Psoas muscle (tissue), 8 donors: ENCODE results near the gene TRPM3. TPM values are rescaled to one million over a fixed set of nuclear protein-coding genes. Genes with fewer than 3 reads are reported as not detected.

Experiments
- ATAC-seq, 4 donors: fragments of 200-7000 bp; cut with Tn5 transposase; one replicate each; pipeline ENCODE4 v1.9.1; 2020; ENCODE audit warnings: moderate library complexity in 3 of 4, mild to moderate bottlenecking in 2 of 4
- DNase-seq, 2 donors: peaks; one replicate each; pipeline ENCODE4 v3.0.0-alpha.2; 2020
- H3K27ac ChIP-seq: fragments of 200-600 bp; one replicate; pipeline ENCODE4 v1.8.0; 2022
- H3K27me3 ChIP-seq, 3 donors: fragments of 200-600 bp in 1 of 3; one replicate each; pipeline versions ENCODE4 v1.6.1 to v1.8.0; 2013 to 2022; ENCODE audit warnings: low read length in 2 of 3, mild to moderate bottlenecking in 2 of 3, moderate library complexity in 1 of 3; ENCODE audit not compliant: insufficient read depth in 3 of 3
- H3K36me3 ChIP-seq, 2 donors: fragments of 200-600 bp in 1 of 2; one replicate each; pipeline versions ENCODE4 v1.6.1 to v1.8.0; 2013 to 2022; ENCODE audit warnings: low read depth in 1 of 2, mild to moderate bottlenecking in 1 of 2, moderate library complexity in 1 of 2; ENCODE audit not compliant: insufficient read depth in 1 of 2
- H3K4me1 ChIP-seq: fragments of 200-600 bp; one replicate; pipeline ENCODE4 v1.8.0; 2022
- H3K4me3 ChIP-seq: fragments of 200-600 bp; one replicate; pipeline ENCODE4 v1.8.0; 2022; ENCODE audit warnings: mild to moderate bottlenecking
- H3K9me3 ChIP-seq: fragments of 200-600 bp; one replicate; pipeline ENCODE4 v1.8.0; 2022
- WGBS, 3 donors: extraction: QIAGEN DNeasy Blood & Tissue Kit; methylation state at CpG; one replicate each; pipeline versions ENCODE4 v1.1.6 to v1.1.7; 2013; 5-methylcytosine and 5-hydroxymethylcytosine counted together
- intact Hi-C, 2 donors: fragments of 100-400 bp; cut with DNase I; formaldehyde crosslinking; loops; one replicate each; pipeline versions ENCODE4 v1.11.0 to v1.14.2; 2022
- polyA plus RNA-seq, 3 donors: library from polyadenylated mRNA; stranded (reverse); fragments of 200-250 nt; gene quantifications; one replicate each; pipeline ENCODE4 v1.2.3, GENCODE V29; 2013
- total RNA-seq, 4 donors: library from RNA; stranded (reverse); fragmentation: NEBNext Ultra II Directional in 2 of 4; extraction: Animal tissue kit (Norgen Biotek cat#: 25700) in 2 of 4; gene quantifications; one replicate each; pipeline versions ENCODE4 v1.2.1 to v1.2.4, GENCODE V29; 2021 to 2023
- TF ChIP-seq, protein P1 (sequence below): fragments of 200-600 bp; IDR thresholded peaks from one replicate; pipeline ENCODE4 v1.8.0; 2022; ENCODE audit warnings: antibody characterized with exemption
- donor health status: healthy with polysubstance abuse.
- donor health status: DM: no; HTN: no; CAD: no; lungs with moderate emphysema.
- donor health status: Bipolar disorder and iron deficiency.
- donor health status: healthy.
- donor health status: DM: yes; HTN: yes; CAD: no.
- donor health status: DM: no; HTN: no; CAD: no.
- donor health status: DM: no; HTN: no; CAD: no.
- donor health status: DM: yes; HTN: yes; CAD: no.

Gene TRPM3
- total and polyA plus RNA-seq, 7 donors, result 0.01 to 0.16 (median 0.06) TPM; not detected in 3

DNA sequence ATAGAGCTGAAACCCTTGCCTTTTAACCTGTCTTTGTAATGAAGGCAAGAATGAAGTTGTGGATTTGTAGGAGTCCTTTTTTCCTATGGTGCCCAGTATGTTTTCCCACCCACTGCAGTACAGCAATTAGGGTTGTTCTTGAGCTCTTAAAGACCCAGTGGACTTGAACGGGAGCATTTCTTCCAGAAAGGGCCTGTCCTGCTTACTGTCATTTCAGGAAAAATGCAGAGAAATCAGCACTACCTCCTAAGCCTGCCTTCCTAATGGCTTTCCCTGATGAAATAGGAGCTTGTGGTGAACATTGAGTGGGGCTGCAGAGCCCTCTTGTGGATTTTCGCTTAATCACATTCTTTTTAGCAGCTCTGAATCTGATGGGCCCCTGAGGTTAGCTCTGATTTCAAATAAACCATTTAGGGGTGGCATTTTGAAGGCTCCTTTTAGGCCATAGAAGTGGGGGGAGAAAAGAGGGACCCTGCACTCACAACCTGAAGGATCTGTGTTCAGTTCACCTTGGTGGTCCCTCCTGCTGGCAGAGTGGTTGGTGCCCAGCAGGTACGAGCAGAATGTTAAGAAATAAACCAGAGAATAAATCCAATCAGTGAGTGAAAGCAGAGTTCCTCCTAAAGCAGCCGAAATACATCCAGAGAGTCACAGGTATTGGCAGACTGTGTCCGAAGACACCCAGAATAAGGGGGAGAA lies 519.0 kb downstream of the TRPM3 start:
- Histone ChIP-seq H3K27ac (peak overlapping the region; percentile 87), H3K27me3 (no peaks in the 10 kb centered on the region), H3K9me3 (no peaks in the 10 kb centered on the region), H3K36me3 (peaks cover 0 to 7% of the 10 kb centered on the region in 2 donors), H3K4me1 (peaks cover 34% of the 10 kb centered on the region), H3K4me3 (peak overlapping the region; percentile 58)
- 43 to 47% (median 43%) methylated on average over 5 of the region's 5 CpGs for WGBS, 3 donors
- DNase-seq (peak in 1 of 2 donors; percentile 59), ATAC-seq (peak; percentile 73 to 85 (median 78))
- intact Hi-C loops, result loop anchor here (1.0 to 5.0 kb wide), 5 partner anchors 115 to 630 kb away; no protein-coding TSS in a partner anchor
- TF ChIP-seq, protein P1, sequence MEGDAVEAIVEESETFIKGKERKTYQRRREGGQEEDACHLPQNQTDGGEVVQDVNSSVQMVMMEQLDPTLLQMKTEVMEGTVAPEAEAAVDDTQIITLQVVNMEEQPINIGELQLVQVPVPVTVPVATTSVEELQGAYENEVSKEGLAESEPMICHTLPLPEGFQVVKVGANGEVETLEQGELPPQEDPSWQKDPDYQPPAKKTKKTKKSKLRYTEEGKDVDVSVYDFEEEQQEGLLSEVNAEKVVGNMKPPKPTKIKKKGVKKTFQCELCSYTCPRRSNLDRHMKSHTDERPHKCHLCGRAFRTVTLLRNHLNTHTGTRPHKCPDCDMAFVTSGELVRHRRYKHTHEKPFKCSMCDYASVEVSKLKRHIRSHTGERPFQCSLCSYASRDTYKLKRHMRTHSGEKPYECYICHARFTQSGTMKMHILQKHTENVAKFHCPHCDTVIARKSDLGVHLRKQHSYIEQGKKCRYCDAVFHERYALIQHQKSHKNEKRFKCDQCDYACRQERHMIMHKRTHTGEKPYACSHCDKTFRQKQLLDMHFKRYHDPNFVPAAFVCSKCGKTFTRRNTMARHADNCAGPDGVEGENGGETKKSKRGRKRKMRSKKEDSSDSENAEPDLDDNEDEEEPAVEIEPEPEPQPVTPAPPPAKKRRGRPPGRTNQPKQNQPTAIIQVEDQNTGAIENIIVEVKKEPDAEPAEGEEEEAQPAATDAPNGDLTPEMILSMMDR, result peak; percentile 85

DNA sequence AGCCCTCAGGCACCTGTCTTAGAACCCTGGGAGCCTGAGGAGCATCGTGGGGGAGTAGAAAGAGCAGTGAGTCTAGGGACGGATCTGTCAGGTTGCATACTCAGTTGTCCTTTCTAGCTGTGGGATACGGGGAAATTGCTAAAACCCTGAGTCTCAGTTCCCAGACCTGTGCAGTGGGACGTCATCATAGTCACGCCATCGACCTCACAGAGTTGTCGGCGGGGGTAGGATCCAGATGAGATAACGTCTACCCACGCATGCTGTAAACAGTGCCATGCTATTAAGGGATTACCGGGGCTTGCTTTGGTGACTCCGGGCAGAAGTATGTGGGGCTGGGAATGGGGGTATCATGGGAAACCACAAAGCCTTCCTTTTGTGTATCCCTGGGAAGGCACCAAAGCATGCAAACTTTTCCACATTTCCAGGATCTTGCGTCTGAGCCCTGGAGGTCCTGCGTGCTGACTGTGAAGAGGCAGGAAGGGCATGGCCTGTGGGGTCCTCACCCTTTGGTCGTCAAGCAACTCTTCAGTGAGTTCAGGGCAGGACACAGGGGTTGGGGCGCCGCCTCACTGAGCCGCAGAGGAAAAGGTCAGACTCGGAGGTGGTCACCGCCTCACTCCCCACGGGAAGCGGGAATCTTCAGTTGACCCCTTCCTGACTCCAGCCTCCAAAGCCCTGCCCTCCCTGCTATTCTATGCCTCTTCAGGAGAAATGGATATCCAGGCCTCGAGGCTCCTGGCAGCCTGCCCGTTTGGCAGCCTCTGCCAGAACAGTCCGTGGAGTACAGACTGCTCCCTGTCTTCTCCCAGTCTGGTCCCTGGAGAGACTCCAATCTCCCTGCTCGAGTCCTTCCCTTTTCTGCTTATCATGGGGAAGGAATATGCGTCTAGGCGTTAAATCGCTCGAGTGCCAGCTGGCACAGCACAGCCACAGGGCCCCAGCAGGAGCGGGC lies 520.1 kb downstream of the TRPM3 start:
- WGBS, 3 donors, result 10 to 20% (median 15%) methylated on average over 31 of the region's 31 CpGs
- TF ChIP-seq, protein P1, result no peak
- H3K27me3 ChIP-seq, result no peaks in the 10 kb centered on the region
- DNase-seq (peak; percentile 98), ATAC-seq (peak; percentile 88 to 94 (median 91))
- intact Hi-C loops, result loop anchor here (2.0 to 5.0 kb wide), 4 partner anchors 114 to 629 kb away; no protein-coding TSS in a partner anchor
- peak overlapping the region; percentile 87 for H3K27ac ChIP-seq
- H3K9me3 ChIP-seq, result no peaks in the 10 kb centered on the region
- peaks cover 0 to 7% of the 10 kb centered on the region in 2 donors for H3K36me3 ChIP-seq
- H3K4me1 ChIP-seq, result peaks cover 31% of the 10 kb centered on the region
- peak overlapping the region; percentile 58 for H3K4me3 ChIP-seq

DNA sequence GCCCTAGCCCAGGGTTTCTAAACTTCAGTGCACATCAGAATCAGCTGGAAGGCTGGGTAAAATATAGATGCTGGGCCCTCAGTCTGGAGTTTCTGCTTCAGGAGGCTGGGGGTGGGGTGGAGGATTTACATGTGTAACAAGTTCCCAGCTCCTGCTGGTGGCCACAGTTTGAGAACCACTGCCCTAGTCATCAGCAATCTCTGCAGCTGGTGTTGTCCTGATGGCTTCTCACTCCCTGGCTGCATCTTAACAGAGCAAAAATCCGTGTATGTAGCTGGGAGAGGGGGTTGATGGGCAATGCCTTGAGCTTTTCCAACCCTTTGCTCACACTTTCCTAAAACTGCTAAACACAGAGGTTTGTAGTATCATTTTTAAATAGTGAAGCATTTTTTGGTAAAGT lies 520.9 kb downstream of the TRPM3 start:
- Histone ChIP-seq H3K4me1 (peaks cover 31% of the 10 kb centered on the region), H3K4me3 (no peak overlapping the region), H3K9me3 (no peaks in the 10 kb centered on the region), H3K36me3 (peaks cover 0 to 7% of the 10 kb centered on the region in 2 donors), H3K27ac (peak overlapping the region; percentile 87), H3K27me3 (no peaks in the 10 kb centered on the region)
- TF ChIP-seq, protein P1, result no peak
- peak in 1 of 2 donors; percentile 61 for DNase-seq
- peak in 2 of 4 donors; percentile 18 to 22 for ATAC-seq
- intact Hi-C loops, result loop anchor here (2.0 to 5.0 kb wide), 4 partner anchors 113 to 628 kb away; no protein-coding TSS in a partner anchor
- 29 to 60% (median 36%) methylated on average over 1 of the region's 1 CpG for WGBS, 3 donors

DNA sequence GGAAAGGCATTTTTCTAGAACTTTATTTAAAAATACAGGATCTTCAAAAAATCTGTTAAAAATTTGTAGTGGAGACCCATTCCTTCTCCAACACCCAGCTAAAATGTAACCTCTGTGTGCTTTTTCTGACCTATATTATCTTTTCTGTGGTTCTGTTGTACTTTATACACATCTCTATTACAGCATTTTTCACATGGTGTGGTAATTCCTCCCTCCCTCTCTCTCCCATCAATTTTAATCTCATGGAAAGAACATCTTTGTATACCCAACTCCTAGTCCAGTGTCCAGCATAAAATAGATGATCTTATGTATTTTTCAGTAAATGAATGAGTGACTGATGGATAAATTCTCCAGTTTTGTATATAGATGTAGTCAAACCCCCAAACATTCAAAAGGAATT lies 523.5 kb downstream of the TRPM3 start:
- ATAC-seq (no peak), DNase-seq (no peak)
- Histone ChIP-seq H3K9me3 (no peaks in the 10 kb centered on the region), H3K27me3 (no peaks in the 10 kb centered on the region), H3K4me1 (peaks cover 43% of the 10 kb centered on the region), H3K27ac (no peak overlapping the region), H3K36me3 (no peaks in the 10 kb centered on the region), H3K4me3 (no peak overlapping the region)
- intact Hi-C loops, result no loop called here
- TF ChIP-seq, protein P1, result no peak
